Uterus (tissue), 4 donors: ENCODE results near the gene C1orf159. TPM values are rescaled to one million over a fixed set of nuclear protein-coding genes. Genes with fewer than 3 reads are reported as not detected.

Experiments used
- DNase-seq, 2 donors: peaks; one replicate each; pipeline ENCODE4 v3.0.0-alpha.2; 2019 to 2020
- H3K27ac ChIP-seq, 2 donors: fragments of 200-600 bp; sonication (generic); 1 replicate in 1 of 2; 2 replicates in 1 of 2; pipeline ENCODE4 v1.5.1; 2016 to 2018
- H3K27me3 ChIP-seq, 2 donors: fragments of 200-600 bp; sonication (generic); one replicate each; pipeline ENCODE4 v1.5.1; 2018 to 2019; ENCODE audit warnings: control low read depth in 1 of 2
- H3K36me3 ChIP-seq, 2 donors: fragments of 200-600 bp; sonication (generic); one replicate each; pipeline ENCODE4 v1.5.1; 2019; ENCODE audit warnings: control low read depth in 1 of 2
- H3K4me1 ChIP-seq, 2 donors: fragments of 200-600 bp; sonication (generic); one replicate each; pipeline ENCODE4 v1.5.1; 2018 to 2019; ENCODE audit warnings: control low read depth in 1 of 2
- H3K4me3 ChIP-seq, 2 donors: fragments of 200-600 bp; sonication (generic); 1 replicate in 1 of 2; 2 replicates in 1 of 2; pipeline ENCODE4 v1.5.1; 2018 to 2019; ENCODE audit warnings: mild to moderate bottlenecking in 1 of 2
- H3K9me3 ChIP-seq, 2 donors: fragments of 200-600 bp; sonication (generic); one replicate each; pipeline ENCODE4 v1.5.1; 2019; ENCODE audit warnings: control low read depth in 1 of 2
- POLR2A ChIP-seq, 2 donors: fragments of 450-650 bp; IDR thresholded peaks; one replicate each; pipeline ENCODE4 v1.6.1; 2016; ENCODE audit warnings: antibody characterized with exemption in 2 of 2, mild to moderate bottlenecking in 1 of 2, moderate library complexity in 1 of 2
- intact Hi-C: fragments of 100-400 bp; cut with DNase I; formaldehyde crosslinking; loops from one replicate; pipeline ENCODE4 v1.15.1; 2023; ENCODE audit warnings: low total_unique reads
- total RNA-seq, 4 donors: library from RNA; depleted of rRNA in 3 of 4; stranded (reverse); fragments of >200 nt in 3 of 4; gene quantifications; one replicate each; pipeline versions ENCODE4 v1.1.0 to v1.2.4, GENCODE V29; 2014 to 2023
- TF ChIP-seq, protein P1 (sequence below), 4 experiments: fragments of 200-600 bp in 2 of 4; fragments of 450-650 bp in 2 of 4; sonication (generic) in 2 of 4; IDR thresholded peaks; one replicate each; pipeline ENCODE4 v1.5.1; 2016 to 2019; ENCODE audit warnings: antibody characterized with exemption in 4 of 4, mild to moderate bottlenecking in 2 of 4, moderate library complexity in 1 of 4
- donor health status: DM: yes; HTN: yes; CAD: no.

C1orf159 gene
- total RNA-seq, 4 donors from 2014 or later, result 4.9 to 20.0 (median 17.9) TPM

DNA sequence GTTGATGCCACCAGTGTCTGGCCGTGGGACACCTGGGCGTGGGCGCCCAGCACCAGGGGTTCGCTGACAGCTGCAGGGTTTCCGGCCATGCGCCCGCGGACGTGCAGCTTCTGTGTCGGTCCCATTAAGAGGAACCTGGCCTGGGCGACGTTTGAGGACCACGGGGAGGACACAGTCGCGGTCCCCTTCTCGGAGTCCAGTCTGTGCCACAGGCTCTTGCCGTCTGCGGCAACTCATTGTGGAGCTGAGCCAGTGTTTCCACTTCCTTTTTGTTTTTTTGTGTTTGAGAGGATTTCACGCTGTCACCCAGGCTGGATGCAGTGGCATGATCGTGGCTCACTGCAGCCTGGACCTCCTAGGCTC is 1.6 kb upstream of the C1orf159 start:
- DNase-seq, result no peak
- Histone ChIP-seq H3K4me3 (no peak overlapping the region), H3K27me3 (no peaks in the 10 kb centered on the region), H3K9me3 (no peaks in the 10 kb centered on the region), H3K27ac (no peak overlapping the region), H3K36me3 (no peaks in the 10 kb centered on the region), H3K4me1 (peaks cover 3 to 6% of the 10 kb centered on the region in 2 donors)
- intact Hi-C loops, result no loop called here
- TF ChIP-seq POLR2A (IDR thresholded peaks at IDR 0.05), result no peak

DNA sequence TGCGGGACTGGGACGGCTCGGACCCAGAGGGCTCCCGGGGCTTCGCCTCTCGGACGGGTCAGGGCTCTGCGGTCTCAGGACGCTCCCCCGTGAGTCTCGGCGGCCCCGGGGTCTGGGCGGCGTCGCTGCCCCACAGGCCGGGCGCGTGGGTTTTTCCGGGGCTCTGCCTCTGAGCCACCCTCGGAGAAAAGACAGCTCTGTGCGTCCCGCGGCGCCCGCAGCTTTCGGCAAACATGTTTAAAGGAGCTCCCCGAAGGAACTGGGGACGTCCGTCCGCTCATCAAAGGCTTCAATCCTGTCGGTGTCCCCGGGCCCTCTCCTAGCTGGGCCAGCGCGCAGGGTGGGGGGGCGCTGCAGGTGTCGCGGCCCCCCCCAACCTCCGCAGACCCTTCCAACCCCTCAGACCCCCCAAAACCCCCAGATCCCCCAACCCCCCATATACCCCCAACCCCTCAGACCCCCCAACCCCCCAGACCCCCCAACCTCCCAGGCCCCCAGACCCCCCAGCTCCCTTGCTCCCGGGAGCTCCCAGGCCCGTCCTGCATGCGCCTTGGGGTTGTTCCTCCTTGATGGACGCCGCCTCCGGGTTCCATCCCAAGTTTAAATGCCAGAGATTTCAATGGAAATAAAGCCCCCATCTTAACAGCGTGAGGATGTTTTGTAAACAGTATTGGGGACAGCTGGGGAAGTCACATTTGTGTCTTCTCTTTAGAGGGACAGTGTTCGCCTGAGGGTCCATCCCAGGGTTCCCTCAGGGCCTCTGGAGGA is 996 bp upstream of the C1orf159 start:
- DNase-seq, result peak in 1 of 2 donors; percentile 32

DNA sequence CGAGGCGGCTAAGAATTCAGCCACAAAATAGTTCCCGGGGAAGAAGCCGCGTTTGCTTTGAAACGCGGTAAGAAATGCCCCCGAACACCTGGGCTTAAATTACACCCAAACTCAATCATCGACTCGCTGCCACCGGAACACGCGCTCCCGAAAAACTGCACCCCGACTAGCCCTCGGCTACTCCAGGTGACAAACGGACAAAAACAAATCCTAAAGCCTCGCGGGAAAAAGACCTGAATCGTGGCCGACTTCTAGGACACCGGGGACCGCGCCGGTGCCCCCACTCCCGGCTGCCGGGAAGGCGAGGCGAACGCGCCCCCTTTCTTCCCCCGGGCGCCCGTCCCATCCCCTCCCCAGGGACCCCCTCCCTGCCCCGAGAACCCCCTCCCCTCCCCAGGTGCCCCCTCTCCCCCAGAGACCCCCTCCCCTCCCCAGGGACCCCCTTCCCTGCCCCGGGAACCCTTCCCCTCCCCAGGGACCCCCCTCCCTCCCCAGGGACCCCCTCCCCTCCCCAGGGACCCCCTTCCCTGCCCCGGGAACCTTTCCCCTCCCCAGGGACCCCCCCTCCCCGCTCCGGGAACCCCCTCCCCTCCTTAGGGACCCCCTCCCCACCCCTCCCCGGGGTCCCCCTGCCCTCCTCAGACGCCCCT is 628 bp downstream of the C1orf159 start:
- Histone ChIP-seq H3K9me3 (no peaks in the 10 kb centered on the region), H3K4me1 (peaks cover 0 to 6% of the 10 kb centered on the region in 2 donors), H3K27me3 (no peaks in the 10 kb centered on the region), H3K27ac (peak overlapping the region; percentile 75 to 76), H3K4me3 (peak overlapping the region; percentile 59 to 65), H3K36me3 (no peaks in the 10 kb centered on the region)
- intact Hi-C loops, result no loop called here
- no peak for DNase-seq
- TF ChIP-seq, protein P1, sequence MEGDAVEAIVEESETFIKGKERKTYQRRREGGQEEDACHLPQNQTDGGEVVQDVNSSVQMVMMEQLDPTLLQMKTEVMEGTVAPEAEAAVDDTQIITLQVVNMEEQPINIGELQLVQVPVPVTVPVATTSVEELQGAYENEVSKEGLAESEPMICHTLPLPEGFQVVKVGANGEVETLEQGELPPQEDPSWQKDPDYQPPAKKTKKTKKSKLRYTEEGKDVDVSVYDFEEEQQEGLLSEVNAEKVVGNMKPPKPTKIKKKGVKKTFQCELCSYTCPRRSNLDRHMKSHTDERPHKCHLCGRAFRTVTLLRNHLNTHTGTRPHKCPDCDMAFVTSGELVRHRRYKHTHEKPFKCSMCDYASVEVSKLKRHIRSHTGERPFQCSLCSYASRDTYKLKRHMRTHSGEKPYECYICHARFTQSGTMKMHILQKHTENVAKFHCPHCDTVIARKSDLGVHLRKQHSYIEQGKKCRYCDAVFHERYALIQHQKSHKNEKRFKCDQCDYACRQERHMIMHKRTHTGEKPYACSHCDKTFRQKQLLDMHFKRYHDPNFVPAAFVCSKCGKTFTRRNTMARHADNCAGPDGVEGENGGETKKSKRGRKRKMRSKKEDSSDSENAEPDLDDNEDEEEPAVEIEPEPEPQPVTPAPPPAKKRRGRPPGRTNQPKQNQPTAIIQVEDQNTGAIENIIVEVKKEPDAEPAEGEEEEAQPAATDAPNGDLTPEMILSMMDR (IDR thresholded peaks at IDR 0.05), result no peak
- no peak for TF ChIP-seq POLR2A (IDR thresholded peaks at IDR 0.05)

More for the DNA sequence above, 996 bp upstream of the C1orf159 start:
- Histone ChIP-seq H3K9me3 (no peaks in the 10 kb centered on the region), H3K4me3 (peak overlapping the region; percentile 6 to 57), H3K27me3 (no peaks in the 10 kb centered on the region), H3K36me3 (no peaks in the 10 kb centered on the region), H3K4me1 (peaks cover 2 to 6% of the 10 kb centered on the region in 2 donors), H3K27ac (peak overlapping the region in 1 of 2 donors; percentile 40)
- TF ChIP-seq POLR2A (IDR thresholded peaks at IDR 0.05), result no peak
- TF ChIP-seq, protein P1 (IDR thresholded peaks at IDR 0.05), result no peak
- intact Hi-C loops, result no loop called here

DNA sequence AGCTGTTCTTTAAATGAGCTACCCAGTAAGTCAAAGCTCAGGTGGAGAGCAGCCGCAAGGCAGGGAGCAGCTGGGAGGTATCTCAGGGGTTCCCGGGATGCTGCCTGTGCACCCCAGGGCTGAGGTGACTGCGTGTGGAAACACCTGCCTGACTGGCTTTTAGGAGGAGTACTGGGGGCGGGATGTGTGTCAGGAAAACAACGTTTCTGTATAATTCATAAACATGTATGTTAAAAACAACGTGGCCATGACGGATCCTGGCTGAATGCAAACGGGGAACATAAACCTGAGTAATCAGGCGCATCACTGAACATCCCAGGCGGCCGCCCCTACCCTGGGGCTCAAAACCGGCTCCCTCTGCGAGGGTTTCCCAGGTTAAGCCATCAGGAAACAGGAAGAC is 1.5 kb downstream of the C1orf159 start:
- TF ChIP-seq POLR2A (IDR thresholded peaks at IDR 0.05), result no peak
- TF ChIP-seq, protein P1 (IDR thresholded peaks at IDR 0.05), result no peak
- intact Hi-C loops, result no loop called here
- H3K4me1 ChIP-seq, result peaks cover 0 to 6% of the 10 kb centered on the region in 2 donors

DNA sequence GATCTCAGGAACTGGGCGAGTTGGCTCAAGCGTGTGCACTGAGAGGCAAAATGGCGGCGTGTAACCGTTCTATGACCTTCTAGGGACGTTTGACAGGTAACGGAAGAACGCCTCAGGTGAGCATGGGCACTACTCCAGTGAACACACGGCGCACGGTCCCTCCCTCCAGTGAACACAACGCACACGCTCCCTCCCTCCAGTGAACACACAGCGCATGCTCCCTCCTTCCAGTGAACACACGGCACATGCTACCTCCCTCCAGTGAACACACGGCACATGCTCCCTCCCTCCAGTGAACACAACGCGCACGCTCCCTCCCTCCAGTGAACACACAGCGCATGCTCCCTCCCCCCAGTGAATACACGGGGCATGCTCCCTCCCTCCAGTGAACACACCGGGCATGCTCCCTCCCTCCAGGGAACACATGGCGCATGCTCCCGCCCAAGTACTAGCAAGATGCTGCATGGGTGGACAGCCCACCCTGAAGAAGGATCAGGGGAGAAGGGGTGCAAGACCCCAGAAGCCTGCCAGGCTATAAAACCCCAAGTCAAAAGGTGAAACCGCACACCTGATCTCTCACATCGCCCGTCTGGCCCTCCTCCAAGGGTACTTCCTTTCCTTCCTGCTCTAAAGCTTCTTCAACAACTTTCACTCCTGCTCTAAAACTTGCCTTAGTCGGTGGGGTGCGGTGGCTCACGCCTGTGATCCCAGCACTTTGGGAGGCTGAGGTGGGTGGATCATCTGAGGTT is 3.5 kb downstream of the C1orf159 start:
- Histone ChIP-seq H3K4me3 (no peak overlapping the region), H3K27me3 (no peaks in the 10 kb centered on the region), H3K36me3 (no peaks in the 10 kb centered on the region), H3K27ac (no peak overlapping the region), H3K9me3 (no peaks in the 10 kb centered on the region), H3K4me1 (peaks cover 0 to 6% of the 10 kb centered on the region in 2 donors)
- DNase-seq, result no peak
- no peak for TF ChIP-seq POLR2A (IDR thresholded peaks at IDR 0.05)
- TF ChIP-seq, protein P1 (IDR thresholded peaks at IDR 0.05), result no peak
- intact Hi-C loops, result no loop called here

More for the DNA sequence above, 1.5 kb downstream of the C1orf159 start:
- Histone ChIP-seq H3K9me3 (no peaks in the 10 kb centered on the region), H3K36me3 (no peaks in the 10 kb centered on the region), H3K27me3 (no peaks in the 10 kb centered on the region), H3K27ac (no peak overlapping the region), H3K4me3 (no peak overlapping the region)
- DNase-seq, result no peak
